GM19023 (cell line): ENCODE measurements around the gene ADARB1.

Source experiments
- ATAC-seq: cut with Tn5 transposase; IDR thresholded peaks from one replicate; pipeline ENCODE4 v1.9.1; 2021; ENCODE audit warnings: mild to moderate bottlenecking, moderate library complexity; ENCODE audit not compliant: unreplicated experiment

The ADARB1 gene

DNA sequence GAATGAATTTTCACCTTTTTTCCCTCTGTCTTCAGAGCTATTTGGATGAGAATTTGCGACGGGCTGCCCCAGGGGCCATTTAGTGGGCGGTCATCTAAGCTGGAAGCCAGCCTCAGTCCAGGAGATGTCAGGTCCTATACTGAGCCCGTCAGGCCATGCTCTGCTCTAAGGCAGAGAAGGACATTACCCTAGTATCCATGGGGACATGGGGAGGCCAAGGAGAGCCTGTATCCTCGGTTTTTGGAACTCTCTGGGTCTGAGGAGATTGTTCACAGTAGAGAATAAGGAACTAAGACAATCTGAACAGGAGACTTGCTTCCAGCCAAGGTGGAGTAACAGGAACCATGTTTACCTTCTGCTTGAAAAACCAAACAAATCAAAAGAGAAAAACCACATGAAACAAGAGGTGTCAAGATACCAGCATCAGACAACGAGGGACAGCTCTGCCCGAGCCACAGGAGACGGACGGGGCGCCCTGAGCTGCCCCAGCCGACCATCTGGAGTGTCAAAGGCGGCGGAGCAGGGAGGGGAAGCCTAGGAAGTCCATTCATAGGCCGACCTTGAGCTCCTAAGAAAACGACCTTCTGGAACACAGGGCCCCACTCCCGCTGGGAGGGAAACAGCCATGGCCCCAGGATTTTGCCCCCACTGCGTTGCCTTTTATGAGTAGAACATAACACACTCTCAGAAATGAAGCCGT, 20.0 kb upstream of the ADARB1 start:
- no peak for ATAC-seq

- no peak for ATAC-seq
Observed at GRCh38 chr21:45054927-45055612, 19.3 kb upstream of the ADARB1 start.

DNA sequence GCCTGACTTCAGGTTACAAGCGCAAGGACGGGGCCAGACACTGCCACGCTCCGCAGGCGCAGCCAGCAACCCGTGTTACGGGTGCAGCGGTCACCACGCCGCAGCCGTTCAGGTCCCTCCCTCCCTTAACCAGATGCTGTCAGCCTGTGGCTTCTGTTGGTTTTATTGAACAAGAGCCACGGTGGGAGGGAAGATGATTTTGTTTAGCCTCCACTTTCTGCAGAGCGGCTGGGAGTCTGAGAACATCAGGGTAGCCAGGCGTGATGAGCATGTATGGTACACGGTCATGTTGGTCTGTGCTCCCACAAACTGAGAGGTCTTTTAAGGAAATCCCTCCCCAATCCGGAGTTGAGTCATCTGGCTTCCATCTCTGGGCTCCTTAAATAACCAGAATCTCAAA, 18.5 kb upstream of the ADARB1 start:
- ATAC-seq, result no peak

DNA sequence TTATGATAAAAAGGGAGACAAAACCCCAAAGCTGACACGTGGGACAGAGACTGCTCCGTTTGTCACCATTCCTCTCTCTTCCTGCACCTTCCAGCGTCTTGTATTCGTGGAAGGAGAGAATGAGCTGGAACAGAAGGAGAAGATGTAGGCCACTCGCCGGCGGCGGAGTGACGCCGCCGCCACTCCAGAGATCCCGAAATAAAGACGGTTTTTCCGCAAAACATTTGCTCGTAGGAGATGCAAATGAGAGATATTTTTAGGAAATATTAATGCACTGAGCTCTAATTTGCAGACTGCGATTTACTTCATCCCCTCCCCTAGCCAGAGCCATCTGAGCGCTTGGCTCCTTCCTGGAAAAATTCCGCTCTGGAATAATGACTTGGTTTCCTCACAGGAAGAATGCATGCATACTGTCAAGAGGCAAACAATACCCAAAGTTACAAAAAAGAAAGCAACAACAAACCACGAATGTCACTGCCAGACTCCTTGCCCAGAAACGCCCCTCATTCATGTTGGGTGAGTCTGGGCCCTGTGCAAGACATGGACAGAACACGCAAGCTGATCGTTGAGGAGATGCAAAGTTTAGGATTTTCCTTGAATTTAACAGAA, 18.0 kb upstream of the ADARB1 start:
- no peak for ATAC-seq

DNA sequence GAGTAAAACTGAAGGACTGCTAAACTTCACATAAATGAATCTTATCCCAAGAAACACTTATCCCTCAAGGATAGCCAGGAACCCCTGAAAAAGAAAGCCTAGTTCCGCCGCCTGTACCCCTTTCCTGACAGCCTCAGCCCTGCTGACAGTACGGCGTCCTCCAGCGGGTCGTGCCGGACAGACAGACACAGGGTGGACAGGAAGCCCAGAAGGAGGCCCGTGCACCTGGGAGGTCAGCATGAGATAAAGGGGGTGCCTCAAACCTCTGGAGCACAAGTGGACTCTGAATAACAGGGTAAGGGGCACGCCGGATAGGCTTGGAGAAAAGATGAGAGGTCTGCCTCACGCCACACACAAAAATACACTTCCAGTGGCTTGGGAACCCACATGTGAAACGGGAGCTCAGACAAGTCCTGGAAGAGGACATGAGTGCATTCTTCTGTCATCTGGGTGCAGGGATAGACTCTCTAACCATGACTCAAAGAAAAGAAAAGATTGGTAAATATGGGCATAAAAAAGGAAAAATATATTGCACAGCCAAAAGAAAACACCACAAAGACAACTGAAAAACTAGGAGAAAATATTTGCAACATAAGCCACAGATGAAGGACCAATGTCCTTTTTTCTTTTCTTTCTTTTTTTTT, 17.3 kb upstream of the ADARB1 start:
- ATAC-seq, result no peak

- ATAC-seq, result no peak
Observed at GRCh38 chr21:45057886-45058285, 16.5 kb upstream of the ADARB1 start.

- no peak for ATAC-seq
Observed at GRCh38 chr21:45059121-45059520, 15.3 kb upstream of the ADARB1 start.

GRCh38 chr21:45060089-45060488, 14.3 kb upstream of the ADARB1 start:
- no peak for ATAC-seq

DNA sequence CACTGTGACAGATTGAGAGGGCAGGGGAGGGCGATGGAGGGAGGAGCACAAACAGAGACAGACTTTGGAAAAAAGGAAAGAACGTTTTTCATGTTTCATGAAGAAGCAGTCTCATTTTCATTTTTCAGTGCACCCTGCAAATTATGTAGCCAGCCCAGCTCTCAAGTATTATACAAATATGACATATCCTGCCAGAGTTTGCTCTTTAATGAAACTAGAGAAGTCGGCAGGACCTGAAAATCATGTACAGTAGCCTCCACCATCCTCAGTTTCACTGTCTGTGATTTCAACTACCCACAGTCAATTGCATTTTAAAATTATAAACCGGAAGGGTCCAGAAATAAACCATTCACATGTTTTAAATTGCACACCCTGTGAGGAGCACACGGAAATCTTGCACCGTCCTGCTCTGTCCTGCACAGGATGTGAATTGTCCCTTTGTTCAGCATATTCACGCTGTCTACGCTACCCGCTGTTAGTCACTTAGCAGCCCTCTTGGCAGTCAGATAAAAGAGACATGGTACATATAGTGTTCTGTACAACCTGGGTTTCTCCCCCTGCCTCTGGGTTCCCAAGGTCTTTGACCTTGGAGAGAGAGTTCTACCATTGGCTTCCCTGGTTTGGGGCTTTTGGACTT, 13.6 kb upstream of the ADARB1 start:
- no peak for ATAC-seq

- ATAC-seq, result no peak
Observed at GRCh38 chr21:45064091-45064490, 10.3 kb upstream of the ADARB1 start.

DNA sequence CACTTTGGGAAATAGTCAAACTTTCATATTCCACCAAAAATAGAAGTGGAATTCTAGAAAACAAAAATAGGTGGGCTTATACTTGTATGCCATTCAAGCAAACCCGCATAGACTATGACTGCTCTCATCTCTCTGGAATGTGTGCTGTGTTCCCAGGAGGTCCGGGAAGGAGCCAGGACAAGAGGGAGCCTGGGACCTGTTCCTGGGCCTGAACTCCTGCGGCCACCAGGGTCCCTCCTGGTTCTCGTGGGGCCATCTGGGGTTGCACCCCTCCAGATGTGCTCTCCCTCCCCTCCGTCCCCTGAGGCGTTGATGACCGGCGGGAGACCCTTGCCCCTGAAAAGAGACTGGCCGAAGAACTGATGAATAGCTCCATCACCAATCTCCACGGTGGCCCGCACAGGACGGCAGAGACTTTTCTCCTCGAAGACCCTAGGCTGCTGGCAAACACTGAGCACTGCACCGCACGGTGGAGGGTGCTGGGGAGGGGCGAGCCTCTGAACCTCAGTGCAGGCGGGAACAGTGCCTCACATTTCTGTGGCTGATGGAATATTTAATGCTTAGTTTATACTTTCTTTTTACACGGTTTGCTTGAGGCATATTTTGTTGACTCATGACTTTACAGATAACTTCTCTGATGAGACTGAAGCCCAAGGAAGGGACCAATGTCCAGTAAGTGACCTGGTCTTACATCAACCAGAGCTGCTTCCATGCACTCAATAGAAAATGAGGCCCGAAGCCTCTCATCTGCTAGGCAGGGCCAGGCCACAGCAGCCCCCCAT, 9.6 kb upstream of the ADARB1 start:
- no peak for ATAC-seq

GRCh38 chr21:45067462-45068285, 6.7 kb upstream of the ADARB1 start:
- ATAC-seq, result no peak

DNA sequence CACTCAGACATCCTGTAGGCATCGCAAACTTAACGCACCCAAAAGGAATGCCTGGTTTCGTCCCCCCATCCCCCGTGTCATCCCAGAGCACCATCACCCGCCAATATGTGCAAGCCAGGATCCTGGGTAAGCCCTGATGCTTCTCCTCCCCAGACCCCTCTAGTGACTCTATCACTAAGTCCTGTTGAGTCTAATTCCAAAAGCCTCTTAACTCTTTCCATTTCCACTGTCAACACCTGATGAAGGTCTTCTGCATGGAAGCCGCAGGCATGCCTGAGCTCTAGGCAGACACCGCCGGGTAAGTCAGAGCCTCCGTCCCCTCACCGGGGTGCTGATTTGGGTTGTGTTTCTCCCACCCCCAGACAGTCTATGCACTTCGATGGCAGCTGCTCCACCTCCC, 5.3 kb upstream of the ADARB1 start:
- no peak for ATAC-seq

DNA sequence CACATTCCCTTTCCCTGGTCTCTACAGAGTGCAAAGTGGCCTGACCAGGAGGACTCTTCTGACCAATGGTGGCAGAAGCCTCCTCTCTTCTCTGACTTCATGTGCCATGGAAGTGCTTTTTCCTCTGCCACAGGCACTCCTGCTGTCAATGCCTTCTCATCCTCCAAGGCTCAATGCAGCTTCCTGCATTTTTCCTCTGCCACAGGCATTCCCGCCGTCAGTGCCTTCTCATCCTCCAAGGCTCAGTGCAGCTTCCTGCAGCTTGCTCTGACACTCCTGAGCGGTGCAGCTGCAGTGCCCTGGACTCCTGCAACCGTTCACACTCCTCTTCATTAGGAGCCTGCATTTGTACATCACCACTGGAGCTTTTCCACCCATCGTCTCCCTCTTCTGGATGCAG, 4.7 kb upstream of the ADARB1 start:
- no peak for ATAC-seq

GRCh38 chr21:45071078-45071873, 3.1 kb upstream of the ADARB1 start:
- no peak for ATAC-seq

GRCh38 chr21:45071874-45072737, 2.3 kb upstream of the ADARB1 start:
- no peak for ATAC-seq

GRCh38 chr21:45072738-45073300, 1.6 kb upstream of the ADARB1 start:
- ATAC-seq, result no peak
